Measurements from ENCODE around the gene FLOT2. TPM values are rescaled to one million over a fixed set of nuclear protein-coding genes. Genes with fewer than 3 reads are reported as not detected.
"Not testable (repeated sequence)": the region's sequence is repeated elsewhere in the genome, so short reads cannot be mapped to it uniquely, and the experiment has no call there.

FLOT2 gene
- total and polyA plus RNA-seq, 2 donors (not counting 1 experiment from before 2014, with no cell fraction given): 48.9 to 81.1 TPM

GRCh38 chr17:28896491-28896883 lies 1.0 kb downstream of the FLOT2 start:
- H3K36me3 ChIP-seq (ENCODE audit: control insufficient read depth, insufficient read depth, low read length): peaks cover 3% of the 10 kb centered on the region
- peak overlapping the region; percentile 59 to 97 (median 79) for H3K4me3 ChIP-seq (replicated peaks in 1 of 4; ENCODE audit: control extremely low read depth in 1 of 4, insufficient read depth in 1 of 4, low read depth in 3 of 4, low read length in 4 of 4)
- H3K27me3 ChIP-seq (ENCODE audit: control insufficient read depth, insufficient read depth, low read length): no peaks in the 10 kb centered on the region
- H3K79me2 ChIP-seq (ENCODE audit: control insufficient read depth, insufficient read depth, low read length): peaks cover 9% of the 10 kb centered on the region
- peak in 1 of 2 donors; percentile 3 for DNase-seq (ENCODE audit: low read depth in 2 of 2)
- H2AFZ ChIP-seq (ENCODE audit: low read length): no peak overlapping the region
- no peak overlapping the region for H3K27ac ChIP-seq (ENCODE audit: insufficient read depth, low read length)
- H4K20me1 ChIP-seq (ENCODE audit: control insufficient read depth, extremely low read depth, insufficient read depth, low read length): no peaks in the 10 kb centered on the region
- TF ChIP-seq CTCF (conservative IDR thresholded peaks at IDR 0.05 in 1 of 2, IDR thresholded peaks at IDR 0.05 in 1 of 2; ENCODE audit: low read depth in 1 of 2, low read length in 2 of 2): no peak
- TF ChIP-seq EZH2 (IDR thresholded peaks at IDR 0.05; ENCODE audit: low read length, missing control alignments): no peak
- no peak overlapping the region for H3K9ac ChIP-seq (ENCODE audit: insufficient read depth, low read length)
- H3K4me1 ChIP-seq (ENCODE audit: control insufficient read depth, extremely low read depth, insufficient read depth, low read length): peaks cover 12% of the 10 kb centered on the region
- H3K4me2 ChIP-seq (ENCODE audit: extremely low read depth, insufficient read depth, low read length): peak overlapping the region; percentile 85
- no peaks in the 10 kb centered on the region for H3K9me3 ChIP-seq (ENCODE audit: control insufficient read depth, insufficient read depth, low read depth, low read length)

GRCh38 chr17:28895794-28896447 lies 1.6 kb downstream of the FLOT2 start:
- Histone ChIP-seq H3K9ac (ENCODE audit: insufficient read depth, low read length) (peak overlapping the region; percentile 14), H3K79me2 (ENCODE audit: control insufficient read depth, insufficient read depth, low read length) (peaks cover 9% of the 10 kb centered on the region), H3K9me3 (ENCODE audit: control insufficient read depth, insufficient read depth, low read depth, low read length) (no peaks in the 10 kb centered on the region), H3K4me3 (replicated peaks in 1 of 4; ENCODE audit: control extremely low read depth in 1 of 4, insufficient read depth in 1 of 4, low read depth in 3 of 4, low read length in 4 of 4) (peak overlapping the region in 3 of 4 experiments; percentile 59 to 97 (median 85)), H3K4me2 (ENCODE audit: extremely low read depth, insufficient read depth, low read length) (peak overlapping the region; percentile 85), H3K27me3 (ENCODE audit: control insufficient read depth, insufficient read depth, low read length) (no peaks in the 10 kb centered on the region), H4K20me1 (ENCODE audit: control insufficient read depth, extremely low read depth, insufficient read depth, low read length) (no peaks in the 10 kb centered on the region), H2AFZ (ENCODE audit: low read length) (no peak overlapping the region), H3K27ac (ENCODE audit: insufficient read depth, low read length) (no peak overlapping the region), H3K36me3 (ENCODE audit: control insufficient read depth, insufficient read depth, low read length) (peaks cover 3% of the 10 kb centered on the region), H3K4me1 (ENCODE audit: control insufficient read depth, extremely low read depth, insufficient read depth, low read length) (peaks cover 12% of the 10 kb centered on the region)
- no peak for DNase-seq (ENCODE audit: low read depth in 2 of 2)
- TF ChIP-seq EZH2 (IDR thresholded peaks at IDR 0.05; ENCODE audit: low read length, missing control alignments) (no peak), CTCF (conservative IDR thresholded peaks at IDR 0.05 in 1 of 2, IDR thresholded peaks at IDR 0.05 in 1 of 2; ENCODE audit: low read depth in 1 of 2, low read length in 2 of 2) (no peak)

GRCh38 chr17:28893248-28894183 lies 4.0 kb downstream of the FLOT2 start:
- not testable (repeated sequence) for H3K27ac ChIP-seq (ENCODE audit: insufficient read depth, low read length); H3K36me3 ChIP-seq (ENCODE audit: control insufficient read depth, insufficient read depth, low read length); H3K9me3 ChIP-seq (ENCODE audit: control insufficient read depth, insufficient read depth, low read depth, low read length); H3K27me3 ChIP-seq (ENCODE audit: control insufficient read depth, insufficient read depth, low read length); H3K79me2 ChIP-seq (ENCODE audit: control insufficient read depth, insufficient read depth, low read length); H2AFZ ChIP-seq (ENCODE audit: low read length); H3K9ac ChIP-seq (ENCODE audit: insufficient read depth, low read length); DNase-seq (ENCODE audit: low read depth in 2 of 2); H4K20me1 ChIP-seq (ENCODE audit: control insufficient read depth, extremely low read depth, insufficient read depth, low read length); H3K4me2 ChIP-seq (ENCODE audit: extremely low read depth, insufficient read depth, low read length); H3K4me3 ChIP-seq (replicated peaks in 1 of 4; ENCODE audit: control extremely low read depth in 1 of 4, insufficient read depth in 1 of 4, low read depth in 3 of 4, low read length in 4 of 4)
- peaks cover 12% of the 10 kb centered on the region for H3K4me1 ChIP-seq (ENCODE audit: control insufficient read depth, extremely low read depth, insufficient read depth, low read length)

Measured in fibroblast of lung (primary cell).